ENCODE data around the gene LTBP1.
"Not testable (repeated sequence)": the region's sequence is repeated elsewhere in the genome, so short reads cannot be mapped to it uniquely, and the experiment has no call there.

- not testable (repeated sequence) for TF ChIP-seq CTCF (IDR thresholded peaks at IDR 0.05; ENCODE audit: poor library complexity); EZH2 (IDR thresholded peaks at IDR 0.05; ENCODE audit: borderline replicate concordance); EZH2phosphoT487 (IDR thresholded peaks at IDR 0.05; ENCODE audit: low read depth, severe bottlenecking, unreplicated experiment)
Measured at GRCh38 chr2:32921486-32921885, 25.3 kb upstream of the LTBP1 start.

All from hepatocyte (in vitro differentiated cells).